GM21619 (cell line): ENCODE results near the gene KRTAP12-1.
"Not testable (repeated sequence)": the region's sequence is repeated elsewhere in the genome, so short reads cannot be mapped to it uniquely, and the experiment has no call there.

Source experiments
- ATAC-seq: cut with Tn5 transposase; IDR thresholded peaks from one replicate; pipeline ENCODE4 v1.9.1; 2021; ENCODE audit not compliant: unreplicated experiment

The KRTAP12-1 gene

GRCh38 chr21:44647222-44647552 is 34.8 kb downstream of the KRTAP12-1 start:
- no peak for ATAC-seq

- ATAC-seq = not testable (repeated sequence)
These were observed 35.4 kb downstream of the KRTAP12-1 start, which contains the start of gene KRTAP10-11 for GRCh38 chr21:44646366-44647221. Gene KRTAP10-11 (plus strand): TSS chr21:44646414. CDS start chr21:44646459, 45 bp downstream.

- ATAC-seq = no peak
These were observed 37.1 kb downstream of the KRTAP12-1 start for GRCh38 chr21:44644878-44645277.

GRCh38 chr21:44643741-44644310 is 38.1 kb downstream of the KRTAP12-1 start:
- ATAC-seq = no peak

- ATAC-seq = no peak
These were observed 41.2 kb downstream of the KRTAP12-1 start for GRCh38 chr21:44640761-44641160.

- no peak for ATAC-seq
These were observed 42.7 kb downstream of the KRTAP12-1 start for GRCh38 chr21:44639331-44639655.

GRCh38 chr21:44638506-44639330 is 43.2 kb downstream of the KRTAP12-1 start:
- ATAC-seq = not testable (repeated sequence)

- not testable (repeated sequence) for ATAC-seq
These were observed 44.1 kb downstream of the KRTAP12-1 start for GRCh38 chr21:44637851-44638348.

- ATAC-seq = no peak
These were observed 44.7 kb downstream of the KRTAP12-1 start, which contains the start of gene KRTAP10-10 for GRCh38 chr21:44637018-44637850. Gene KRTAP10-10 (plus strand): TSS chr21:44637356. CDS start chr21:44637418, 62 bp downstream.

GRCh38 chr21:44636209-44637017 is 45.5 kb downstream of the KRTAP12-1 start:
- ATAC-seq = no peak

- no peak for ATAC-seq
These were observed 49.9 kb downstream of the KRTAP12-1 start for GRCh38 chr21:44632067-44632466.
